Liver (tissue), 3 donors: Measurements from ENCODE around the gene TAAR2.
"Not testable (repeated sequence)": the region's sequence is repeated elsewhere in the genome, so short reads cannot be mapped to it uniquely, and the experiment has no call there.

Source experiments
- RAD21 ChIP-seq, 2 donors: IDR thresholded peaks; 2 replicates each; pipeline ENCODE4 v1.6.1; 2016; ENCODE audit warnings: antibody characterized with exemption in 2 of 2, mild to moderate bottlenecking in 2 of 2
- SP1 ChIP-seq: IDR thresholded peaks from 2 replicates; pipeline ENCODE4 v1.6.1; 2018; ENCODE audit warnings: antibody characterized with exemption, mild to moderate bottlenecking
- TAF1 ChIP-seq: conservative IDR thresholded peaks from 2 replicates; pipeline ENCODE4 v1.6.1; 2016; ENCODE audit warnings: antibody characterized with exemption, mild to moderate bottlenecking
- YY1 ChIP-seq: IDR thresholded peaks from 2 replicates; pipeline ENCODE4 v1.6.1; 2016; ENCODE audit warnings: antibody characterized with exemption, mild to moderate bottlenecking
- TF ChIP-seq, protein P1 (sequence below): fragments of 150-350 bp; IDR thresholded peaks from 2 replicates; pipeline ENCODE4 v1.5.1; 2017; ENCODE audit warnings: improper control_type of control experiment, low read depth, low read length; ENCODE audit not compliant: missing input control
- donor health status: healthy.
- donor health status: healthy.

DNA sequence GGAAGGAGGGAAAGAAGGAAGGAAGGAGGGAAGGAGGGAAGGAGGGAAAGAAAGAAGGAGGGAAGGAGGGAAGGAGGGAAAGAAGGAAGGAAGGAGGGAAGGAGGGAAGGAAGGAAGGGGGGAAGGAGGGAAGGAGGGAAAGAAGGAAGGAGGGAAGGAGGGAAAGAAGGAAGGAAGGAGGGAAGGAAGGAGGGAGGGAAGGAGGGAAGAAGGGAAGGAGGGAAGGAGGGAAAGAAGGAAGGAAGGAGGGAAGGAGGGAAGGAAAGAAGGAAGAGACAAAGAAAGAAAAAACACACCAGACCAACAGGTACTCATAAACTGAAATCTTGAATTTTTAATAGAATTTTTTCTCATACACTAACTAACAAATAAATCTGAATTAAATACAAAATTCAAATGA is 23.2 kb downstream of the TAAR2 start:
- TF ChIP-seq TAF1; RAD21 (IDR thresholded peaks at IDR 0.05); SP1; YY1: not testable (repeated sequence)
- TF ChIP-seq, protein P1, sequence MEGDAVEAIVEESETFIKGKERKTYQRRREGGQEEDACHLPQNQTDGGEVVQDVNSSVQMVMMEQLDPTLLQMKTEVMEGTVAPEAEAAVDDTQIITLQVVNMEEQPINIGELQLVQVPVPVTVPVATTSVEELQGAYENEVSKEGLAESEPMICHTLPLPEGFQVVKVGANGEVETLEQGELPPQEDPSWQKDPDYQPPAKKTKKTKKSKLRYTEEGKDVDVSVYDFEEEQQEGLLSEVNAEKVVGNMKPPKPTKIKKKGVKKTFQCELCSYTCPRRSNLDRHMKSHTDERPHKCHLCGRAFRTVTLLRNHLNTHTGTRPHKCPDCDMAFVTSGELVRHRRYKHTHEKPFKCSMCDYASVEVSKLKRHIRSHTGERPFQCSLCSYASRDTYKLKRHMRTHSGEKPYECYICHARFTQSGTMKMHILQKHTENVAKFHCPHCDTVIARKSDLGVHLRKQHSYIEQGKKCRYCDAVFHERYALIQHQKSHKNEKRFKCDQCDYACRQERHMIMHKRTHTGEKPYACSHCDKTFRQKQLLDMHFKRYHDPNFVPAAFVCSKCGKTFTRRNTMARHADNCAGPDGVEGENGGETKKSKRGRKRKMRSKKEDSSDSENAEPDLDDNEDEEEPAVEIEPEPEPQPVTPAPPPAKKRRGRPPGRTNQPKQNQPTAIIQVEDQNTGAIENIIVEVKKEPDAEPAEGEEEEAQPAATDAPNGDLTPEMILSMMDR = not testable (repeated sequence)
